ENCODE results near the gene GPR17.

Gene GPR17

DNA sequence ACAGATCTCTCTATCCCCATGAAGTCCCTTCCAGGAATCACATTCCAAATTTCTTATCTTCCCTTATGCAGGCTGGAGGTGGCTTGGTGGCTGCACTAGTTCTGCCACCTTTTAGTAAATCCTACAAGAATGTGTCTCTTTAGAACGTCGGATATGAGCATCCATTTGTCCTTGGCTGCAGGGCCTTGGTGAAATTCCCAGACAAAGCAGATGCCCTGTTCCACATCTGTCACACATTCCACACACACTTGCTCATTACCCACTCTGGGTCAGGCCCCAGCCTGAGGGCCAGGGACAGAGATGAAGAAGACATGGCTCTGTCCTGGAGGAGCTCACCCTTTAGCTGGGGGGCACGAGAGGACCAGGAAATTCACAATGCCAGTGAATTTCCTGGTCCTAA, 31.2 kb upstream of the GPR17 start:
- ATAC-seq (no peak), DNase-seq (no peak)

DNA sequence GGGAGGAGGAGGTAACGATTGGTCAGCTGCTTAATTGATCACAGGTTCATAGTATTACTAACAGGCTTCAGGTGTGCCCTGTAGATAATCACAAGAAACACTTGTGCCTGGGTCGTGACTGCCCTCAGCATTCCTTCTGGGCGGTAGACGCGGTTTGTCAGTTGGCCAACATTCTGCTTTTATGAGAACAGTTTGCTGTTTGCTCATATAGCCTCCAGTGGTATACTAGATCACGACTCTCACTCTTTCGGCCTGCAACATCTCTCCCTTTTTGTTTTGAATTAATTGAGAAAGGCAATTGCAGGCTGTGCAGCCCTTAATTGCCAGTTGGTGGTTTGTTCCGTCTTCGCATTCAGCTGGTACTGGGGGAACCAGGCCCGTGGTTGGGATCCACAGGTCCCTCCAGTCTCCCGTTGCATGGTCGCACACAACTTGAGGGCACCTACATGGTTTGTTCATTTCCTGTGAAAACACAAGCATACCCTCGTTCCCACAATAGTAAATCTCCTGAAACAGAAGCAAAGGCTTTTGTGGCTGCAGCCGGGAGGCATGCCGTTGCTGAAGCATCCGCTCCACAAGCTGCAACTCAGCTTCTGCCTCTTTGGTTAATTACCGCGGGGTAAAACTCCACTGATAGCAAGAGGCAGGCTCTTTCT, 30.3 kb upstream of the GPR17 start:
- ATAC-seq (no peak), DNase-seq (no peak)

DNA sequence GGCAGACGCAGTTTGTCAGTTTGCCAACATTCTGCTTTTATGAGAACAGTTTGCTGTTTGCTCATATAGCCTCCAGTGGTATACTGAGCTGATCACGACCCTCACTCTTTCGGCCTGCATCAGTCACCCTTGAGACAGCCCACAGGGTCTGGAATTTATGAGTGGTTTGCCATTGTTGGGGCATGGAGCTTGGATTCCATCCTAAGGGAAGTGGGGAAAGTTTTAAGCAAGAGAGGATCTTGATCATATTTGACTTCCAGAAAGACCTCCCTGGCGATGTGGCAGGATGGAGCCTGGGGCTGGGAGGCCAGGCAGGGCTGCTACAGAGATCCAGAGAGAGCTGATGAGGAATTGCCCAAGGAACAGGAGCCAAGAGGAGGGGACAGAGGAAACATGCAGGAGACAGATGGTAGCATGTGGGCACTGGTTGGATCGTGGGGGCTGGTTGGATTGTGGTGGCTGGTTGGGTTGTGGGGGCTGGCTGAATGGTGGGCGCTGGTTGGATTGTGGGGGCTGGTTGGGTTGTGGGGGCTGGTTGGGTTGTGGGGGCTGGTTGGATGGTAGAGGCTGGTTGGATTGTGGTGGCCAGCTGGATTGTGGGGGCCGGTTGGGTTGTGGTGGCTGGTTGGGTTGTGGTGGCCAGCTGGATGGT, 27.3 kb upstream of the GPR17 start:
- ATAC-seq: no peak
- no peak for DNase-seq

DNA sequence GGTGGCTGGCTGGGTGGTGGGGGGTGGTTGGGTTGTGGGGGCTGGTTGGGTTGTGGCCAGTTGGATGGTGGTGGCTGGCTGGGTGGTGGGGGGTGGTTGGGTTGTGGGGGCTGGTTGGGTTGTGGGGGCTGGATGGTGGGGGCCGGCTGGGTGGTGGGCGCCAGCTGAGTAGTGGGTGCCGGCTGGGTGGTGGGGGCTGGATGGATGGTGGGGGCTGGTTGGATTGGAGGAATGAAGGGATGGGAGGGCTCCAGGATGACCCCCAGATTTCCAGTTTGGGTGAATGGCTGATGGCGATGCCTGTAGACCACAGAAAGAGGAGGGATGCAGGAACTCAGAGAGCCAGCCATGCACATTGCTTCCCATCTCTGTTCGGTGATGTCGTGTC, 26.8 kb upstream of the GPR17 start:
- no peak for DNase-seq
- no peak for ATAC-seq

DNA sequence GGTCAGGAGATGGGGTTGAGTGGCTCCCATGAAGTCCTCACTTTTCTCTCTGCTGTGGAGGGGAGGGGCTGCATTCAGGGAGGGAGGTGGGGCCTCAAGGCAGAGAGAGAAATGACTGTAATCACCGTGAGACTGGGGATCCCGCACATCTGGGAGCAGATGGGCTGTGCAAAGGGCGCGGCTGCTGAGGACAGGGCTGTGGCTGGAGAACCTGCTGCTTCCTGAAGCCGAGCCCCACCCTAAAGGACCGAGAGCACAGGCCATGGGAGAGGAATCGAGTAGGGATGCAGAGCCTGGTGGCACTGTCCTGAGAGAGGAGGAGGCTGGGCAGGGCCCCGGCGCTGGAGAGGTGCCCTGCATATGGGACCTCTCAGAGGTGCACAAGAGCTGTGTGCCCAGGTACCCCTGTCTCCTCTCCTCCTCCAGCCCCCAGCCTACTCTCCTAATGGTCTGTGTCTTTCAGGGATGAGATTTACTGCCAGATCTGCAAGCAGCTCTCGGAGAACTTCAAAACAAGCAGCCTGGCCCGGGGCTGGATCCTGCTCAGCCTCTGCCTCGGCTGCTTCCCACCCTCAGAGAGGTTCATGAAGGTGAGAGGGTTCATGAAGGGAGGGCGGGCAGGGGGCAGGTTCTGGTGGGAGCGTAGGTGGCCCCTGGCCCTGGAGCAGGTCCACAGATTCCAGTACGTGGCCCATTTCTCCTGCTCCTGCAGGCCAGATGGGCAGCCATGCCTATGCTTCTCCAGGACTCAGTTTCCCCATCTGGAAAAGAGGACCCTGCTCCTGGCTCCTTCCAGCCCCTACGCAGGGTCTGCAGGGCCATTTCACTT, 25.9 kb upstream of the GPR17 start:
- DNase-seq: no peak
- ATAC-seq: no peak

DNA sequence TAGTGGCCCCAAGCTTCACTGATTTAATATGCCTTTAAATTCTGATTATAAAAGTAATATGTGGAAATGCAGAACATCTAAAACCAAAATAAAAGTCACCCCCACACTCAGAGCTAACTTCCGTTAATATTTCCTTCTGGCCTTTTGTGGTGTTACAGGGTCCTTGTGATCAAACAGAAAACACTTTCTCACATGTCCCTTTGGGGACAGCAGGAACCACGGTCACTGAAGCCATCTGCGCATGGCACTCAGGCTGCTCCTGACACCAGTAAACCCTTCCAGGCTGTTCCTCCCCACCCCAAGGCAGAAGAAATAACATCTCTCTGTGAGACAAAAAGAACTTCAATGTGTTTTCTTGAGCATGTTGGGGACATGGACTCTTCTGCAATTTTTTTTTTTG, 25.1 kb upstream of the GPR17 start:
- ATAC-seq (no peak), DNase-seq (no peak)

DNA sequence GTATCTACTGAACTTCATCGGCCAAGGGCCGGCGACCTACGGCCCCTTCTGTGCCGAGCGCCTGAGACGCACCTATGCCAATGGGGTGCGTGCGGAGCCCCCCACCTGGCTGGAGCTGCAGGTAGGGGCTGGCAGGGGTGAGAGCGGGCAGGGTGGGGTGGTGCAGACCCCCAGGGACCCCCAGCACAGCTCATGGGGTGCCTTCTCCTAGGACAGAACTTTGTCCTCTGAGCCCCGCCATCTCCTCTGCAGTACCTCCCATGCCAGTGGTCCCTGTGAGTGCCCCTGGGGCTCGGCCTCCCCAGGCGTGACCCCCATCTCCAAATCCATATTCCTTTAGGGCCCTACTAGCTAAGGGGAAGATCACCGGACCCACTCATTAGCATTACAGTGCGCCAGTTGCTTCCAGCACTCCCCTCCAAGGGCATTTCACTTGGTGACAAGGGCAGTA, 23.9 kb upstream of the GPR17 start:
- ATAC-seq: no peak

DNA sequence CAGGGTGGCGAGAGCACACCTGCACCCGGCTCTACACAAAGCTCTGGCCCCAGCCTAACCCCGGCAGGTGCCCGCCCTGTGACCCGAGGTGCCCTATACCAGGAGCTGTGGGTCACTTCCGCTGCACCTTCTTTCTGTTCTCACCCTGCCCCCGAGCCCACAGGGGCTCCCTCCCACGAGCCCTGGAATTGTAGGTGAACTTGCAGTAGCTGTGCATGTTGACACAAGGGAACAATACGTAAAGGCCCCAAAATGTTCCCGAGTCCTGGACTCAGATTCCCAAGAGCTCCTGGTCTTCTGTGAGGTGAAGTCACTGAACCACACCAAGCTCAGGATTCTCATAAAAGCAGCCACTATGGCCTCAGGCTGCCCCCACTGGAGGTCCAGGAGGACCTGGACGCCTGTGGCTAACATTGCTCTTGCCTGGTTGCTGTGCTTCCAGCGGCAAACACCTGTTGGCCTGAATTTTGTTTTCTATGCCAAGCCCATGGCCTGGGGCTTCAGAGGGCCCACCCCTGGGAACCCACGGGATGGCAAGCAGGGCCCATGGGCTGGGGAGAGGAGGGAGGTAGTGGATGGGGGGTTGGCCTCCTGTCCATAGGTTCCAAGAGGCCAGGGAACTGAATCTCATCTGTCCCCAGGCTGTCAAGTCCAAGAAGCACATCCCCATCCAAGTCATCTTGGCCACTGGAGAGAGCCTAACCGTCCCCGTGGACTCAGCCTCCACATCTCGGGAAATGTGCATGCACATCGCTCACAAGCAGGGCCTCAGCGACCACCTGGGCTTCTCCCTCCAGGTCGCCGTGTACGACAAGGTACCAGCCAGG, 23.2 kb upstream of the GPR17 start:
- no peak for ATAC-seq
- no peak for DNase-seq

More for the DNA sequence above, 23.9 kb upstream of the GPR17 start:
- no peak for DNase-seq

DNA sequence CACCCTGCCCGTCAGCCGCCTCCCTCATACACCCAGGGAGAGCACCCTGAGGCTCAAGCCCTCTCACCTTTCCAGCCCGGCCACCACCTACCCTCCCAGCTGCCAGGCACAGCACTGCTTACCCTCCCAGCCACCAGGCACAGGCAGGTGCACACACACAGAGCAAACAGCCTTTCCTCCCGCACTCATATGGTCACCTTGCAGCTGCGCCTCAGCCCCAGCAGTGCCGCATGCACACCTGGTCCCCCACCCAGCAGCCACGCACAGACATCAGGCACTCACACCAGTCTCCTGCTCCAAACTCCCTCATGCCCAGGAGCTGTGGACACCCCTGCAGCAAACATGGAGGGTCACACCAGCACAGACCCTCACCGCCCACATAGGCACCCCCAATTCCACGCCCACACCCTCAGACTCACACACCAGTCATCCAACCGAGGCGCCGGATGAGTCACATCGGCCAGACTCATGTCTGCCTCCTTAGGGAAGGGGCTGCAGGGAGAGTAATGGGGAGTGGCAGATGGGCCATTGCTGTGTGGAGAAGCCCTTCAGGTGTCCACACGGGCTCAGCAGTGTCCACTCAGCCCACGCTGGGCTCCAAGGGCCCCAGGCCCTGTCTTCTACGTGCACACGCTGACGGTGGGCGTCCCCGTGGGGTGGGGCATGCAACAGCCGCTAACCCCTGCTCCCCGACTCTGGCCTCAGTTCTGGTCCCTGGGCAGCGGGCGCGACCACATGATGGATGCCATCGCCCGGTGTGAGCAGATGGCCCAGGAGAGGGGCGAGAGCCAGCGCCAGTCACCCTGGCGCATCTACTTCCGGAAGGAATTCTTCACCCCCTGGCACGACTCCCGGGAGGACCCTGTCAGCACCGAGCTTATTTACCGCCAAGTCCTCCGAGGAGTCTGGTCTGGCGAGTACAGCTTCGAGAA, 22.3 kb upstream of the GPR17 start:
- DNase-seq (no peak), ATAC-seq (no peak)

DNA sequence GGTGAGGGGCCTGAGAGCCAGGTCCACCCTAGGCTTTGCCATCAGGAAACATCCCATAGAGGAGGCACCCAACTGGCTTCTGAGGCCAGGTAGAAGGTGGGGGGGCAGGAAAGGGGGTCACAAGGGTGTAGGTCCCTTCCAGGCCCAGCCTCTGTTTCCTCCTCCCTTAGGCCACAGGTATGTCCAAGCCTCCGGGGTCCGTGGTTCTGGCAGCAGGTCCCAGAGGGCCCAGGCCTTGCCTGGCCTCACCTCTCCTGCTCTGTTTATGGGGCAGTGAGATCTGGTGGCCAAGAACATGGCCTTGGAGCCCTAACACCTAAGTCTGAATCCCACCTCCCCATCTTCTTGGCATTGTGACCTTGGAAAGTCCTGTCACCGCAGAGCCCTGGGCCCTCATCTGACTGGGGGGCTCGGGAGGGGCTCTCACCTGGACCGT, 21.6 kb upstream of the GPR17 start:
- DNase-seq (no peak), ATAC-seq (no peak)

DNA sequence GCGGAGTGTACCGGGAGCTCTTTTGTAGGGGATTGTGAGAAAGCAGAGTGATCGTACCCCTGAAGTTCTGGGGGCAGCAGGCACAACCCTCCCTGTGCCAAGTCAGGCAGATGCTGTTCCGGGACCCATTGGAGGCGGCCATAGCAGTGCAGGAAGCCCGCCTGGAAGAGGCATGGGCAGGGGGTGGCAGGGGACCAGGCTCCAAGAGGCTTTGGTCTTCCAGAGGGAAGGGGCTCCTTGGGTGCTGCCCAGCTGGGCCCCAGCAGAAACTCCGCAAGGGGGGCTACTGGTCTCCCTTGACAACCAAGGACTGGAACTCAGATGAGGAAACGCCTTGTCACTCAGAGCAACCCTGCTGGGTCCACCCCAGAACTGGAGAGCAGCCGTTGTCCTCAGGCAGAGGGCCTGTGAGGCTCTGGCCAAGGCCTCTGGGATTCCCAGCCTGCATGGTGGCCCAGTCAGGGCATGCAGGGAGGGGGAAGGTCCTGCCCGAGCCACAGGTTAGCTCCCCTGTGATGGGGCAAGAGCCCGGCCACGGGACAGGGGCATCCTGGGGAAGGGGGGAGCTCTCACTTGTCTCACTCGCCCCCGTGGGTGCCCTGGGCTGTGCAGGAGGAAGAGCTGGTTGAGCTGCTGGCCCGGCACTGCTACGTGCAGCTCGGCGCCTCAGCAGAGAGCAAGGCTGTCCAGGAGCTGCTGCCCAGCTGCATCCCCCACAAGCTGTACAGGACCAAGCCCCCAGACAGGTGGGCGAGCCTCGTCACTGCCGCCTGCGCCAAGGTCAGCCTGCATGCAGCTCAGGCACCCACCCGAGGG, 21.0 kb upstream of the GPR17 start:
- ATAC-seq: no peak
- DNase-seq: no peak

DNA sequence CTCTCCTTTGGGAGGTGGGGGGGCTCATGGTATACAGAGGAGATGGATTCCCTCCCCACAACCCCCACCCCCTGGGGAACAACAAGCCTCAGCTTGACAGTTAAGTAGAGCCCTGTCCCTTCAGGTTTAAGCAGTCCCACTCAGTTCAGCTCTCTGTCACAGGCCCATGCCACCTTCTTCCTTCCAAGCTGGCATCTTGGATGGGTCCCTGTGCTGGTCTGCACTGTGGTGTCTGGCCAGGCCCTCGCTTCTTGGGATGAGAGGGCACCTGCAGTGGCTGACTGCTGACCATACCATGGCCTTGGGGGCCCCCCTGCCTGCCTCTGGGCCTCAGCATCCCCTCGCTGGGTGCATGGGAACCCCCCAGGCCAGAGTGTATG, 20.4 kb upstream of the GPR17 start:
- DNase-seq: no peak
- no peak for ATAC-seq

DNA sequence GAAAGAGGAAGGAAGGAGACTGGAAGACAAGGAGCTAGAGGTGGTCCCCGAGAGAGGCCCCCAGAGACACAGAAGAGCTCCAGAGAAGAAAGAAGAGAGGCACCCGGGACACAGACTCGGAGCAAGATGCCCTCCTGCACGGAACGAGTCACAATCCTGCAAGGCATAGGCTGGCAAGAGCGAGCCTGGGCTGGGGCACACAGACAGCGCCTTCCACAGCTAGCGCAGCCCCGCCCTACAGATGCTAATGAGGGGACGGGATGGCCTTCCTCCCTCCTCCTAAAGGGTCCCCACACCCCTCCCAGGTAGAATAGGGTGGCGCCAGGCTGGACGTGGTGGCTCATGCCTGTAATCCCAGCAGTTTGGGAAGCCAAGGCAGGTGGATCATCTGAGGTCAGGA, 19.8 kb upstream of the GPR17 start:
- no peak for ATAC-seq

DNA sequence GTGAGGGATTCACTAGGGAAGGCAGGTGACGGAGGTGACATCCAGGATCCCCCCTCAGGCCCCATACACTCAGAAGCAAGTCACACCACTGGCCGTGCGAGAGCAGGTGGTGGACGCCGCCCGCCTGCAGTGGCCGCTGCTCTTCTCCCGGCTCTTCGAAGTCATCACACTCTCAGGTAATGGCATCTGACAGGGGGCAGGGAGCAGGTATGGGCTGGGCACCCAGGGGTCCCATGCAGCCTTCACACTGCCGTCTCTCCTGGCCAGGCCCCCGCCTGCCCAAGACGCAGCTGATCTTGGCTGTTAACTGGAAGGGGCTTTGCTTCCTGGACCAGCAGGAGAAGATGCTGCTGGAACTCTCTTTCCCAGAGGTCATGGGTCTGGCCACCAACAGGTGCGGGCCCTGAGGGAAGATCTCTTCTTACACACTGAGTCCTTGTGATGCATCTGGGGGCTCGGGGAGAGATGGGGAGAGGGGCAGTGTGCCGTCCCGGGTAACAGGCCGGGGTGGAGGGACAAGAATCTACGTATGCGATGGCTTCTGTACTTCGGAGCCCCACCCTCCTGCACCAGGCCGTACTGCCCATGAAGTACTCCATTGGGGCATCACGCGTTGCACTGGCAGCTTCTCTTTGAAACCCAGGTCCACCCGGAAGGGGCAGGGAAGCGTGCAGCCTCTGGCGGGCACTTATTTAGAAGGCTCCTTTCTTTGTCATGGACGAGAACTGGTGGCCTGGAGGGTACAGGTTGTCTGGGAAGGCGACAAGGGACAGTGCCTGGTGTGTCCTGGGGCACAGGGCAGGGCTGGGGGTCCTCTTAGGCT, 18.8 kb upstream of the GPR17 start:
- ATAC-seq (no peak), DNase-seq (no peak)

More for the DNA sequence above, 19.8 kb upstream of the GPR17 start:
- no peak for DNase-seq

DNA sequence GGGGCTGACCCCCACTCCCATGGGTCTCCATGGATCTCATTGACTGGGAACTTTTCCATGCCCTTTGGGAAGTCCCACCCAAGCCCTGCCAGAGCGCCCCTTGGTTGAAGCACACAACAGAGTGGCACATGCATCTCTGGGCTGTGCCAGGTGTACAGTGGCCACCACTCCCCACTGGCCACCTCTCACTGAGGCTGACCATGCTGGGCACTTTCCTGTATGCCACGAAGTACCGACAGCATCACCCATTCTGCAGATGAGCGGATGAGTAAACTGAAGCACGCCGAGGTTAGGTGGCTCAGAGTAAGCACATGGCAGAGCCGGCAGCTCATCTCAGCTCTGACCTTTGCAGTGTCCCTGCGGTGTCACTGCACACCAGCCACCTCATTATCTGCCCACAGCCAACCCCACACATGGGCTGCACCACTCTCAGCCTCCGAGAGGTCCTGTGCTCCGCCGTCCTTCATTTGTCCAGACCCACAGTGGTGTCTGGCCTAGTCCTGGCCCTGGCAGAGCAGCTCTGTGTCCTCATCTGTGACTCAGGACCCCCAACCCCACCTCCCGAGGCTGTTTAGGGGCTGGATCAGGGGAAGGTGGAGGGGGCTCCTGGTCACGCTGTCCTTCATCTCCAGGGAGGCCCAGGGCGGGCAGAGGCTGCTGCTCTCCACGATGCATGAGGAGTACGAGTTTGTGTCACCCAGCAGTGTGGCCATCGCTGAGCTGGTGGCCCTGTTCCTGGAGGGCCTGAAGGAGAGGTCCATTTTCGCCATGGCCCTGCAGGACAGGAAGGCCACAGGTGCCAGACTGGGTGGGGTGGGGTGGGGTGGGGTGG, 18.0 kb upstream of the GPR17 start:
- ATAC-seq: no peak
- DNase-seq: no peak

DNA sequence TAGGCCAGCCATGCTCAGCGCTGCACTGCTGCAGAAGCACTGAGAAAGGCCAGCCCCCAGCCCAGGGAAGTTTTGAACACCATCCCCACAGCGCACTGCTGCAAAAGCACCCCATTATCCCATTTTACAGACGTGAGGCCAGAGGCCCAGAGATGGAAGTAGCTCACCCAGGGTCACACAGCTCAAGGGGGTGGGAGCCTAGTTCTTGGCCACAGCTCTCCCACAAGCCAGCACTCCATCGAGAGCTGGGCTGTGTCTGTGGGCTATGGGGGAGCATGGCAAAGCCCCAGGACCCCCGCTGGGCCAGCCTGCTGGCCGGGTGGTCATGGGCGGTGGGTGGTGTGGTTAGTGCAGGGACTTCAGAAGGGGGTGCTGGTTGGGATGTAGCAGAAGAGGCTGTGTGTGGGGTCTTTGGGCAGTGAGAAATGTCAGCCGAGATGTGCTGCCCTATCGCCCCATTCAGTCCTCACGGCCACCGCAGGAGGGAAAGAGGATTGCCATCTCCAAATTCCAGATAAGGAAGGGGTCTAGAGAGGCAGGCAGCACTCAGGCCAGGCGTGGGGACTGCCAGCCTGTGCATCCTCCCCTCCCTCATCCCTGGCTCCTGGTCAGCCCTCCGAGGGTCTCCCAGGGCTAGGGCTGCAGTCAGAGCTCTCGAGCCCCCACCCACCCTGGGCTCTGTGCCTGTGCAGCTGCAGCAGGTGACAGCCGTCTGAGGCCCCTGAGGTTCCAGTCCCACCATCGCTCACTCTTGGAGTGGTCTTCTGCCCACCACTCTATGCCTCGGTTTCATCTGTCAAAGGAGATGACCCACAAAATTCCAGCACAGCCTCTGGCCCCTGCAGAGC, 17.0 kb upstream of the GPR17 start:
- ATAC-seq (no peak), DNase-seq (no peak)

DNA sequence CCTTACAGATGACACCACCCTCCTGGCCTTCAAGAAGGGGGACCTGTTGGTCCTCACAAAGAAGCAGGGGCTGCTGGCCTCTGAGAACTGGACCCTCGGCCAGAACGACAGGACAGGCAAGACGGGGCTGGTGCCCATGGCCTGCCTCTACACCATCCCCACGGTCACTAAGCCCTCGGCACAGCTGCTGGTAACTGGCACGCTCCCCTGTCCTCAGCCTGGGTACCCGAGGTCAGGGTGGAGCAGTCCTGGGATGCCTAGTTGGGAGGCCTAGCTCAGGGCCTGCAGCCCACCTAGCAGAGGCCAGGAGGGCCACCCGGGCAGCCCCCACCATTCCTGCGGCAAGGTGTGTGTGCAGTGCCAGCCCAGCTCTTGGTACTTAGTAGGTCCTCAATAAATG, 16.3 kb upstream of the GPR17 start:
- DNase-seq: no peak
- ATAC-seq: no peak

Data from stimulated activated naive CD8-positive, alpha-beta T cell treated with anti-CD3 and anti-CD28 coated beads, Interleukin-15, Interleukin-2, amounts not matched to agents 100 U/mL and 50 U/mL, for 24 hours (primary cell).